GM12864 (cell line): ENCODE data around the gene UFD1.
"Not testable (repeated sequence)": the region's sequence is repeated elsewhere in the genome, so short reads cannot be mapped to it uniquely, and the experiment has no call there.

Experiments used
- DNase-seq: peaks from one replicate; pipeline ENCODE4 v3.0.0-alpha.2; 2011; ENCODE audit warnings: low read depth
- H3K4me3 ChIP-seq: 2 replicates; pipeline ENCODE4 v1.5.1; 2011; ENCODE audit warnings: mild to moderate bottlenecking, low read depth, low read length, control low read depth
- CTCF ChIP-seq: IDR thresholded peaks from 2 replicates; pipeline ENCODE4 v1.5.1; 2011; ENCODE audit warnings: low read depth, mild to moderate bottlenecking, moderate library complexity, low read length, control low read depth, inconsistent platforms; ENCODE audit errors: missing control alignments

UFD1 gene

GRCh38 chr22:19443544-19444211 is 35.3 kb downstream of the UFD1 start:
- TF ChIP-seq CTCF, result no peak
- DNase-seq, result no peak

GRCh38 chr22:19442166-19442565 is 36.8 kb downstream of the UFD1 start:
- no peak for DNase-seq
- TF ChIP-seq CTCF, result no peak
- no peak overlapping the region for H3K4me3 ChIP-seq

More at GRCh38 chr22:19443544-19444211, 35.3 kb downstream of the UFD1 start:
- H3K4me3 ChIP-seq, result no peak overlapping the region

- no peak for DNase-seq
- TF ChIP-seq CTCF, result no peak
- no peak overlapping the region for H3K4me3 ChIP-seq
Observed at GRCh38 chr22:19440411-19441195, 38.4 kb downstream of the UFD1 start.

GRCh38 chr22:19438298-19438697 is 40.7 kb downstream of the UFD1 start:
- no peak for TF ChIP-seq CTCF
- DNase-seq, result no peak
- H3K4me3 ChIP-seq, result no peak overlapping the region

- H3K4me3 ChIP-seq, DNase-seq: not testable (repeated sequence)
Observed at GRCh38 chr22:19436444-19437161, 42.4 kb downstream of the UFD1 start.

- DNase-seq, result no peak
- TF ChIP-seq CTCF, result no peak
- H3K4me3 ChIP-seq, result no peak overlapping the region
Observed at GRCh38 chr22:19434829-19435580, 44.0 kb downstream of the UFD1 start.

GRCh38 chr22:19434401-19434800 is 44.6 kb downstream of the UFD1 start:
- no peak for TF ChIP-seq CTCF
- no peak for DNase-seq
- H3K4me3 ChIP-seq, result no peak overlapping the region
